Embryonic facial prominence (tissue), 1 donor: ENCODE data around the gene SPATA33.
"Not testable (repeated sequence)": the region's sequence is repeated elsewhere in the genome, so short reads cannot be mapped to it uniquely, and the experiment has no call there.

Experiments used
- DNase-seq: peaks from one replicate; pipeline ENCODE4 v3.0.0-alpha.2; 2016; ENCODE audit errors: extremely low spot score

SPATA33 gene

GRCh38 chr16:89664238-89664637, 6.6 kb downstream of the SPATA33 start:
- DNase-seq = not testable (repeated sequence)

DNA sequence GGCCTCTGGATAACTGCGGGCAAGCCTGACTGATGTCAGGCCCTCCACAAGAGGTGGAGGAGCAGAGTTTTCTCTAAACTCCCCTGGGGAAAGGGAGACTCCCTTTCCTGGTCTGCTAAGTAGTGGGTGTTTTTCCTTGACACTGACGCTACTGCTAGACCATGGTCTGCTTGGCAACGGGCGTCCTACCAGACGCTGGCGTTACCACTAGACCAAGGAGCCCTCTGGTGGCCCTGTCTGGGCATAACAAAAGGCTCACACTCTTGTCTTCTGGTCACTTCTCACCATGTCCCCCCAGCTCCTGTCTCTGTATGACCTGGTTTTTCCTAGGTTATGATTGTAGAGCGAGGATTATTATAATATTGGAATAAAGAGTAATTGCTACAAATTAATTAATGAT, 9.4 kb downstream of the SPATA33 start:
- not testable (repeated sequence) for DNase-seq

GRCh38 chr16:89667633-89668032, 10.0 kb downstream of the SPATA33 start:
- no peak for DNase-seq

- DNase-seq = no peak
Measured at GRCh38 chr16:89668790-89669158, 11.1 kb downstream of the SPATA33 start.

DNA sequence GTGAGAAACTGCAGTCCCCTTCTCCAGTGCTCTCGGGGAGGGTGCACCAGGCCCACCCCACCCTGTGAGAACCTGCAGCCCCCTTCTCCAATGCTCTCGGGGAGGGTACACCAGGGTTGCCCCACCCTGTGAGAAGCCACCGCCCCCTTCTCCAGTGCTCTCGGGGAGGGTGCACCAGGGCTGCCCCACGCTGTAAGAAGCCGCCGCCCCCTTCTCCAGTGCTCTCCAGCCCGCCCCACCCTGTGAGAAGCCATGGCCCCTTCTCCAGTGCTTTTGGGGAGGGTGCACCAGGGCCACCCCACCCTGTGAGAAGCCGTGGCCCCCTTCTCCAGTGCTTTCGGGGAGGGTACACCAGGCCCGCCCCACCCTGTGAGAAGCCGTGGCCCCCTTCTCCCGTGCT, 12.1 kb downstream of the SPATA33 start:
- no peak for DNase-seq

GRCh38 chr16:89670496-89671431, 13.1 kb downstream of the SPATA33 start:
- DNase-seq = no peak

- not testable (repeated sequence) for DNase-seq
Measured at GRCh38 chr16:89671565-89671964, 13.9 kb downstream of the SPATA33 start.

- no peak for DNase-seq
Measured at GRCh38 chr16:89672177-89672941, 14.7 kb downstream of the SPATA33 start.

DNA sequence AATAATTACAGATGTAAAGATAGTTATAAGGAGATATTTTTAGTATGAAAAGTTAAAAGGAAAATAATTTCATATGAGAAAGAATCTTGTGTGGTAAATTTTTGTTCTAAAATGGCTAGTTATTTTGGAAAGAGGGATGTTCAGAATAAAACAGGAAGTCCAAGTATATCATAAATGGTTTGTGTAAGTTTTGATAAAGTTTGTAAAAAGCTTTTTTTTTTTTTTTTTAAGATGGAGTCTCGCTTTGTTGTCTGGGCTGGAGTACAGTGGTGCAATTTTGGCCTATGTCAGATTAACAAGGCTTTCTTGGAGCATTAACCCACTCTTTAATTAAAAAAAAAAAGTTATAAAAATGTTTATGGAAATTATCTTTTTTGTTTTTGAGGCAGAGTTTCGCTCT, 20.6 kb downstream of the SPATA33 start:
- no peak for DNase-seq

DNA sequence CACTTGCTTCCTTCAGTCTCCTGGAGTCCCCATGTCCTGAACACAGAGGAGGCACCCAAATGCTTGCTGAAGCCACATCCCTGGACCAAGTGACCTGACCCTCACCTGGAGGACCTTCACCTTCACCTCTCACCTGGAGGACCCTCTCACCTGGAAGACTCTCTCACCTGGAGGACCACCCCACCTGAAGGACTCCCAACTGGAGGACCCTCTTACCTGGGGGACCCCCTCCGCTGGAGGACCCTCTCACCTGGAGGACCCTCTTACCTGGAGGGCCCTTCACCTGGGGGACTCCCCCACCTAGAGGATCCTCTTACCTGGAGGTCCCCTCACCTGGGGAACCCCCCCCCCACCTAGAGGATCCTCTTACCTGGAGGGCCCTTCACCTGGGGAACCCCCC, 28.3 kb downstream of the SPATA33 start:
- no peak for DNase-seq

DNA sequence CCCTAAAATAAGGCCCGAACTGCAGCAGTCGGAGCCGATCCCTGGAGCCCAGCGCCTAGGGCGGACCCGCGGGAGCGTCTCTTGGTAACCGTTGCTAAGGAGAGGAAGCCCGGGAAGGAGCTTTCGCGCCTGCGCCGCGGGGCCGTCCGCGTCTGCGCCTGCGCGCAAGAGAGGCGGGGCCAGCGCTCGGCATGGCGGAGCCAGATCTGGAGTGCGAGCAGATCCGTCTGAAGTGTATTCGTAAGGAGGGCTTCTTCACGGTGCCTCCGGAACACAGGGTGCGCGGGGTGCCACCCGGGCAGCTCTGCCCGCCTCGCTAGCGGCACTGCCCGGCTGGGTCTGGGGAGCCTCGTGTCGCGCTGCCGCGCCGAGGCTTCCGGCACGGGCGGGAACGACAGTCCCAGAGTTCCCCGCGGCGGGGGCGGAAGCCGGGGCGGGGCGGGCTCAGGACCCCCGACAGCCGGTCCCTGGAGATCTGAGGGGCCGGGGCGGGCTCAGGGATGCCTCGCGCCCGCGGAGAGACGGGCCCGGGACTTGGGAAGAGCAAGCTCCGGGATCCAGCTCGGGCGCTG, 29.0 kb downstream of the SPATA33 start, which contains the start of gene CDK10:
Gene CDK10, plus strand, starts transcription at position 170 of the 572 bp plus-strand sequence. Its CDS starts 22 bp downstream, at position 192.
- peak; percentile 83 for DNase-seq

DNA sequence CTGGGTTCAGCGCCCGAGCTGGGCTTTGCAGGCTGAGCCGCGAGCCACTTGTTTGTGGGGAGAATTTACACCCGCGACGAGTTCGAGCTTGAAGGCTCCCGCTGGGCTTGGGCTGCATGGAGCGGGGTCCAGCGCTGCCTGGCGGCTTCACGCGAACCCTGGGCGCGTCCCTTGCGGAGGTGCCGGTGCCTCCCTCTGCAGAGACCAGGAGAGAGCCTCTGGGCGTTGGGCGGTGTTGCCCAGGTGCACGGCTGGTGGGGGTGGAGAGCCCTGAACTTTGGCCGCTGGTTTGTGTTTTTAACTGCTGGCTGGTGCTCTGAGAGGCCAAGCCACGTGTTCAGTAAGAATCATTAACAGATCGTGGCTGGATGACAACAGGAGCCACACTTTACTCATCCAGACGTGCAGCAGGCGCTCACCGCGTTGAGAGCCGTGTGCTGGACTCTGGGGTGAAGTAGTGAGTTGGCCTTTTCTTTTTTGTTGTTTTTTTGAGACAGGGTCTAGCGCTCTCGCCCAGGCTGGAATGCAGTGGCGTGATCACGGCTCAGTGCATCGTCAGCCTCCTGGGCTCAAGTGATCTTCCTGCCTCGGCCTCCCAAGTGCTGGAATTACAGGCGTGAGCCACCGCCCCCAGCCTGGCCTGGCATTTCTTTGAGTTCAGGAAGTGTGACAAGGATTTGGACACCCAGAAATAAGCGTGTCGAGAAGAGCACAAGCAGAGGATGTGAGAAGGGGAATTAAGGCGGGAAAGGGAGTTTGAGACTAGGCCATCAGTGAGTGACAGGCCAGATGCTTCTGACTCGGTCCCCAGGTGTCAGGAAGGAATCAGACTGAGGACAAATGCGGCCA, 29.7 kb downstream of the SPATA33 start:
- DNase-seq = no peak

GRCh38 chr16:89688395-89688794, 30.8 kb downstream of the SPATA33 start:
- no peak for DNase-seq

DNA sequence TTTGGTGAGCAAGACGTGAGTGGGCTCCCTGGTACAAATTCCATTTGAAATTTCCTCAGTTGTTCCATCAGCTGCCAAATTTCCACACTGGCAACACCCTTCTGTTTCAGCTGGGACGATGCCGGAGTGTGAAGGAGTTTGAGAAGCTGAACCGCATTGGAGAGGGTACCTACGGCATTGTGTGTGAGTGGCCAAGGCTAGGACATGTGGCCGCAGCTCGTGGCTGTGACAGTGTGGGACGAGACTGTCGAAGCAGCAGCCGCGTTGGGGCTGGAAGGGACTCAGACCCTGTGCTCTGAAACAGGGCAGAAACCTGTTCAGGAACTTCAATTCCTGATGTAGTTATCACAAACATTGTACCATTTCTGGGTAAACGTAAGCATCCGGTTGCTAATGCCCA, 31.5 kb downstream of the SPATA33 start:
- DNase-seq = no peak

DNA sequence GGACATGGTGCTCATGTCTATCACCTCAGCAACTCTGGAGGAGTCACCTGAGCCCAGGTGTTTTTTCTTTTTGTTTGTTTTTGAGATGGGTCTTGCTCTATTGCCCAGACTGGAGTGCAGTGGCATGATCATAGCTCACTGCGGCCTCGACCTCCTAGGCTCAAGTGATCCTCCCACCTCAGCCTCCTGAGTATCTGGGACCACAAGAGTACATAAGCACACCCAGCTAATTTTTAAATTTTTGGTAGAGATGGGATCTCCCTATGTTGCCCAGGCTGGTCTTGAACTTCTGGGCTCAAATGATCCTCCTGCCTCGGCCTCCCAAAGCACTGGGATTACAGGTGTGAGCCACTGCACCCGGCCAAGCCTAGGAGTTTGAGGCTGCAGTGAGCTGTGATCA, 32.0 kb downstream of the SPATA33 start:
- DNase-seq = not testable (repeated sequence)

GRCh38 chr16:89690392-89690901, 32.8 kb downstream of the SPATA33 start:
- DNase-seq = no peak

DNA sequence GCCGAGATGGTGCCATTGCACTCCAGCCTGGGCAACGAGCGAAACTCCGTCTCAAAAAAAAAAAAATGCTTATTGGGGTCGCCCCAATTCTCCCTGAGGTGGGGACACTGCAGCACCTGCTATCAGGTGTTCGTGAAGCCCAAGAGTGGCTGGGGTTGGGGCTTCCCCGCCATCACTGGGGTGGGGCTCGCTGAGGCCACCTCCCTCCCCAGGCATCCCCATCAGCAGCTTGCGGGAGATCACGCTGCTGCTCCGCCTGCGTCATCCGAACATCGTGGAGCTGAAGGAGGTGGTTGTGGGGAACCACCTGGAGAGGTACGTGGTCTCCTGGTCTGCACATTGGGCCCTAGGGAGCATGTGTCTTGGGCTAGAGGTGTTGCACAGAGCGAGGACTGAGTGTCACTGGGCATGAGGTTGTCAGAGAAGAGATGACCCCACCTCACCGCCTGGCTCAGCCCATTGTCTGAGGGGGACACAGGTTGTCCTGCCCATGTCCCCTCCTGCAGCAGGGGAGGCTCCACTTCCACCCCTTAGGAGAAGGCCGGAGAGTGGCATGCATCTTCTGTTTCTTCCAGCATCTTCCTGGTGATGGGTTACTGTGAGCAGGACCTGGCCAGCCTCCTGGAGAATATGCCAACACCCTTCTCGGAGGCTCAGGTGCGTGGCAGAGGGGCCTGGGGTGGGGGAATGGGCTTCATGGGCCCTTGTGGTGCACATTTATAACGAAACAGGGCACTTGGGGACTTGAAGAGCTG, 33.8 kb downstream of the SPATA33 start:
- DNase-seq = no peak

DNA sequence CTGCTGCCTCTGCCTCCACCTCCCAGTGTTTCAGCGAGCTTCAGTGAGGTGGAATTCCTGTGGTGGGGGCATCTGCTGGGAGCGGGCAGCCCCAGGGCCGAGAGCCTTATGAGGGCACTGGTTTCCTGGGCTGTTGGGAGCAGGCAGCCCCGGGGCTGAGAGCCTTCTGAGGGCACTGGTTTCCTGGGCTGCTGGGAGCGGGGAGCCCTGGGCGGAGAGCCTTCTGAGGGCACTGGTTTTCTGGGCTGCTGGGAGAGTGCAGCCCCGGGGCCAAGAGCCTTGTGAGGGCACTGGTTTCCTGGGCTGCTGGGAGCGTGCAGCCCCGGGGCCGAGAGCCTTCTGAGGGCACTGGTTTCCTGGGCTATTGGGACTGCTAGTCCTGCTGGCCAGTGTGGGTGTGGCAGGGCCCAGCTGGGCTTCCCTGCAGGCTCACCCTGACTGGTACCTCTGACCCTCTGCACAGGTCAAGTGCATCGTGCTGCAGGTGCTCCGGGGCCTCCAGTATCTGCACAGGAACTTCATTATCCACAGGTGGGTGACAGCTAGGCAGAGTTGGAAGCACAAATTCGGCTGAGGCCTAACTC, 34.4 kb downstream of the SPATA33 start:
- DNase-seq = no peak

DNA sequence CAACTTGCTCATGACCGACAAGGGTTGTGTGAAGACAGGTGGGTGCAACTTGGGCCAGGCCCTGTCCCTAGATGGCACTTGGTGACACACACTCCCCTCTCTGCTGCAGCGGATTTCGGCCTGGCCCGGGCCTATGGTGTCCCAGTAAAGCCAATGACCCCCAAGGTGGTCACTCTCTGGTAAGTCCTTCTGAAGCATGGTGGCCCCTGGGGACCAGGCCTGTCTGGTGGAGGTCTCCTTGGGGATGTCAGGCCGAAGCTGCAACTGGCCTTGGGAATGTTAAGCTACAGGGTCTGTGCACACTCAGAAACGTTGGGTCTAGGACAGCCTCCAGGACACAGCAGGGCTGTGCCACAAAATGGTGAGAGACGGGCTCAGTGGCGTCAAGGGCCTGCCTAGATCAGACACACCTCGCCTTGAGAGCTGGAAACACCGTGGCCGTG, 35.7 kb downstream of the SPATA33 start:
- no peak for DNase-seq
